GM12873 (cell line): Measurements from ENCODE around the gene SAMHD1.

Experiments
- TF ChIP-seq, protein P1 (sequence below): IDR thresholded peaks from 2 replicates; pipeline ENCODE4 v1.5.1; 2012; ENCODE audit warnings: low read depth, mild to moderate bottlenecking, moderate library complexity, low read length, control low read depth; ENCODE audit not compliant: insufficient read depth; ENCODE audit errors: missing control alignments

SAMHD1 gene

GRCh38 chr20:36951198-36951978 lies at the start of gene SAMHD1:
SAMHD1 (minus strand) TSS chr20:36951708; CDS start chr20:36951643, 65 bp downstream.
- TF ChIP-seq, protein P1, sequence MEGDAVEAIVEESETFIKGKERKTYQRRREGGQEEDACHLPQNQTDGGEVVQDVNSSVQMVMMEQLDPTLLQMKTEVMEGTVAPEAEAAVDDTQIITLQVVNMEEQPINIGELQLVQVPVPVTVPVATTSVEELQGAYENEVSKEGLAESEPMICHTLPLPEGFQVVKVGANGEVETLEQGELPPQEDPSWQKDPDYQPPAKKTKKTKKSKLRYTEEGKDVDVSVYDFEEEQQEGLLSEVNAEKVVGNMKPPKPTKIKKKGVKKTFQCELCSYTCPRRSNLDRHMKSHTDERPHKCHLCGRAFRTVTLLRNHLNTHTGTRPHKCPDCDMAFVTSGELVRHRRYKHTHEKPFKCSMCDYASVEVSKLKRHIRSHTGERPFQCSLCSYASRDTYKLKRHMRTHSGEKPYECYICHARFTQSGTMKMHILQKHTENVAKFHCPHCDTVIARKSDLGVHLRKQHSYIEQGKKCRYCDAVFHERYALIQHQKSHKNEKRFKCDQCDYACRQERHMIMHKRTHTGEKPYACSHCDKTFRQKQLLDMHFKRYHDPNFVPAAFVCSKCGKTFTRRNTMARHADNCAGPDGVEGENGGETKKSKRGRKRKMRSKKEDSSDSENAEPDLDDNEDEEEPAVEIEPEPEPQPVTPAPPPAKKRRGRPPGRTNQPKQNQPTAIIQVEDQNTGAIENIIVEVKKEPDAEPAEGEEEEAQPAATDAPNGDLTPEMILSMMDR: no peak

GRCh38 chr20:36998652-36999051 lies 47.1 kb upstream of the SAMHD1 start:
- TF ChIP-seq, protein P1: no peak

DNA sequence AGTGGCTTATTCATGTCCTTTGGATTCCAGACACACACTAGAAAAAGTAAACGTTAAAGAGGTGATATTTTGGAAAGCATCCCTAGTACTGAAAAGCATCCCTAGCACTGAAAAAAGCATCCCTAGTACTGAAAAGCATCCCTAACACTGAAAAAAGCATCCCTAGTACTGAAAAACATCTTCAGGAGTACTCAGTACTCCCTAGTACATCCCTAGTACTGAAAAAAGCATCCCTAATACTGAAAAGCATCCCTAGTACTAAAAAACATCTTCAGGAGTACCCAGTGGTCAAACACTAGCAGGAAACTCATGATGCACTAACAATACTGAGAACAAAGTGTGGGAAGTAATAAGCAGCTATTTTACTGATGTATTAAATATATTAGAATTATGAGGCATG lies 45.6 kb upstream of the SAMHD1 start:
- TF ChIP-seq, protein P1: no peak

GRCh38 chr20:36992802-36993334 lies 41.4 kb upstream of the SAMHD1 start:
- TF ChIP-seq, protein P1: no peak

- TF ChIP-seq, protein P1: no peak
Measured at GRCh38 chr20:36991703-36992102, 40.2 kb upstream of the SAMHD1 start.

DNA sequence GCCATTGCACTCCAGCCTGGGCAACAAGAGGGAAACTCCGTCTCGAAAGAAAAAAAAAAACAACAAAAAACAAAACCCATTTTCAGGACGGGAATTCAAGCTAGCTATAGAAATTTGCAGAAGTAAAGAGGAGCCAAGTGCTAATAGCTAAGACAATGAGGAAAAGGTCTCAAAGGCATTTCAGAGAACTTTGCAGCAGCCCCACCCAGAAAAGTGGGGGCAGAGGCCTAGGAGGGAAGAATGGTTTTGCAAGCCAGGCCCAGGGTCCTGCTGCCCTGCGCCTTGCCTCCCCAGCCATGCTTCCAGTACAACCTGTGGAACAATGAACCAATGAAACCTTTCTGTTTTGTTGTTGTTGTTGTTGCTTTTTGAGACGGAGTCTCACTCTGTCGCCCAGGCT lies 38.3 kb upstream of the SAMHD1 start:
- TF ChIP-seq, protein P1: no peak

- TF ChIP-seq, protein P1: no peak
Measured at GRCh38 chr20:36988494-36988966, 37.0 kb upstream of the SAMHD1 start.
